Endothelial cell (in vitro differentiated cells): ENCODE data around the gene RERE. TPM values are rescaled to one million over a fixed set of nuclear protein-coding genes. Genes with fewer than 3 reads are reported as not detected.
A peak's percentile ranks its signal among the peaks of the same experiment; 100 is the strongest.
"Not testable (repeated sequence)": the region's sequence is repeated elsewhere in the genome, so short reads cannot be mapped to it uniquely, and the experiment has no call there.

Experiments
- DNase-seq: peaks from one replicate; pipeline ENCODE4 v3.0.0; 2021; ENCODE audit warnings: low spot score
- H3K27ac Mint-ChIP-seq: one replicate; pipeline ENCODE4 v1.8.0; 2021; ENCODE audit warnings: mixed read lengths, inconsistent platforms; ENCODE audit not compliant: unreplicated experiment
- H3K27me3 Mint-ChIP-seq: one replicate; pipeline ENCODE4 v1.8.0; 2021; ENCODE audit warnings: mild to moderate bottlenecking, moderate library complexity, mixed read lengths, inconsistent platforms; ENCODE audit not compliant: unreplicated experiment
- H3K36me3 Mint-ChIP-seq: one replicate; pipeline ENCODE4 v1.8.0; 2021; ENCODE audit warnings: mild to moderate bottlenecking, low read depth, mixed read lengths, inconsistent platforms; ENCODE audit not compliant: unreplicated experiment
- H3K4me1 Mint-ChIP-seq: one replicate; pipeline ENCODE4 v1.8.0; 2021; ENCODE audit warnings: mild to moderate bottlenecking, mixed read lengths, inconsistent platforms; ENCODE audit not compliant: unreplicated experiment
- H3K4me3 Mint-ChIP-seq: one replicate; pipeline ENCODE4 v1.8.0; 2021; ENCODE audit warnings: mild to moderate bottlenecking, mixed read lengths, inconsistent platforms; ENCODE audit not compliant: unreplicated experiment
- H3K9me3 Mint-ChIP-seq: one replicate; pipeline ENCODE4 v1.8.0; 2021; ENCODE audit warnings: mixed read lengths, inconsistent platforms; ENCODE audit not compliant: unreplicated experiment
- total RNA-seq: library from RNA; stranded (reverse); fragmentation: NEBNext Ultra II Directional; extraction: Animal tissue kit (Norgen Biotek cat#: 25700); gene quantifications from one replicate; pipeline ENCODE4 v1.2.1, GENCODE V29; 2021; ENCODE audit not compliant: unreplicated experiment
- TF ChIP-seq, protein P1 (sequence below): fragments of 200-600 bp; sonication (generic); IDR thresholded peaks from one replicate; pipeline ENCODE4 v1.5.0; 2021; ENCODE audit warnings: antibody characterized with exemption; ENCODE audit not compliant: unreplicated experiment

The RERE gene
- total RNA-seq, 1 donor from 2014 or later = 115 TPM

DNA sequence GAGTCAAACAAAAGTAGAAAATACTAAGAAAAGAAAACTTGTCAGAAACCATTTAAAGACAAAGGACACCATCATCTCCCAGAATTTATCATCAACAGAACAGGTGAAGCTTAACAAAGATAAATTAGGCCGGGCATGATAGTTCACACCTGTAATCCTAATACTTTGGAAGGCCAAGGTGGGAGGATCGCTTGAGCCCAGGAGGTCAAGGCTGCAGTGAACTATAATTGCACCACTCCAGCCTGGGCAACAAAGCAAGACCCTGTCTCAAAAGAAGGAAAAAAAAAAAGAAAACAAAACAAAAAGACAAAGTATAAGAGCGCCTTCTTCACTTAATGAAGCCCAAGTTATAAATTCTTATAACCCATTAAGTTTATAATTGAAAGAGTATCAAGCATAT lies 25.6 kb downstream of the RERE start:
- Mint-ChIP-seq H3K4me1 (peaks cover 17% of the 10 kb centered on the region), H3K9me3 (no peaks in the 10 kb centered on the region), H3K4me3 (no peak overlapping the region)

DNA sequence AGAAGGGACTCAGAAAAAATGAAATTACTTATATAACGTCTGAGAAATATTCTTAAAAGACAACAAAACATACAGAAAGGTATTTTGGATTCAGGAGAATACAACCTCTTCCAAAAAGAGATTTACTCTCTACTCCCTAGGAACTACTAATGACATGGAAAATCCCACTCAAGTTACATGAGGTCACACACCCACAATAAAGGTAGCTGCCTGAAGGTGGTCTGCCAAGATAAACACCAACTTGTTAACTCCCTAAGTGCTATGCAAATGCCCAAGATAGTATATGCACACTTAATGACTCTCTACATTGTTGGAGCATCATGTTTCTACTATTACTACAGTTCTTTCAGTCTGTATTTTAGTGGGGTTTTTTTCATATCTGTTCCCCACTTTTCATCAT lies 26.5 kb downstream of the RERE start:
- H3K9me3 Mint-ChIP-seq = no peaks in the 10 kb centered on the region
- TF ChIP-seq, protein P1, sequence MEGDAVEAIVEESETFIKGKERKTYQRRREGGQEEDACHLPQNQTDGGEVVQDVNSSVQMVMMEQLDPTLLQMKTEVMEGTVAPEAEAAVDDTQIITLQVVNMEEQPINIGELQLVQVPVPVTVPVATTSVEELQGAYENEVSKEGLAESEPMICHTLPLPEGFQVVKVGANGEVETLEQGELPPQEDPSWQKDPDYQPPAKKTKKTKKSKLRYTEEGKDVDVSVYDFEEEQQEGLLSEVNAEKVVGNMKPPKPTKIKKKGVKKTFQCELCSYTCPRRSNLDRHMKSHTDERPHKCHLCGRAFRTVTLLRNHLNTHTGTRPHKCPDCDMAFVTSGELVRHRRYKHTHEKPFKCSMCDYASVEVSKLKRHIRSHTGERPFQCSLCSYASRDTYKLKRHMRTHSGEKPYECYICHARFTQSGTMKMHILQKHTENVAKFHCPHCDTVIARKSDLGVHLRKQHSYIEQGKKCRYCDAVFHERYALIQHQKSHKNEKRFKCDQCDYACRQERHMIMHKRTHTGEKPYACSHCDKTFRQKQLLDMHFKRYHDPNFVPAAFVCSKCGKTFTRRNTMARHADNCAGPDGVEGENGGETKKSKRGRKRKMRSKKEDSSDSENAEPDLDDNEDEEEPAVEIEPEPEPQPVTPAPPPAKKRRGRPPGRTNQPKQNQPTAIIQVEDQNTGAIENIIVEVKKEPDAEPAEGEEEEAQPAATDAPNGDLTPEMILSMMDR = no peak
- no peak overlapping the region for H3K4me3 Mint-ChIP-seq
- no peak for DNase-seq
- peaks cover 2% of the 10 kb centered on the region for H3K27me3 Mint-ChIP-seq
- H3K27ac Mint-ChIP-seq = no peak overlapping the region
- H3K36me3 Mint-ChIP-seq = peaks cover 2% of the 10 kb centered on the region
- H3K4me1 Mint-ChIP-seq = peaks cover 10% of the 10 kb centered on the region

More for the DNA sequence above, 25.6 kb downstream of the RERE start:
- no peak for DNase-seq
- TF ChIP-seq, protein P1 = no peak
- Mint-ChIP-seq H3K27me3 (peaks cover 2% of the 10 kb centered on the region), H3K36me3 (peaks cover 2% of the 10 kb centered on the region), H3K27ac (no peak overlapping the region)

DNA sequence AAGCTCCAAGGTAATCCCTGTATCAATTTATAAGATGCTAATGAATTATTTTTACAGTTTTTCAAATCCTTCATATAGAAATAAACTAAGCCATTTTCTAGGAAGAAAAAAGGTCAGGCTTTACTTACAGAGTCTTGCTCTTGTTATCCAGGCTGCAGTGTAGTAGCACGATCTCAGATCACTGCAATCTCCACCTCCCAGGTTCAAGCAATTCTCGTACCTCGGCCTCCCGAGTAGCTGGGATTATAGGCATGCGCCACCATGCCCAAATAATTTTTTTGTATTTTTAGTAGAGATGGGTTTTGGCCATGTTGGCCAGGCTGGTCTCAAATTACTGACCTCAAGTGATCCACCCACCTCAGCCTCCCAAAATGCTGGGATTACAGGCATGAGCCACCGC lies 27.0 kb downstream of the RERE start:
- no peak for DNase-seq
- Mint-ChIP-seq H3K27ac (no peak overlapping the region), H3K4me3 (no peak overlapping the region), H3K27me3 (peaks cover 2% of the 10 kb centered on the region), H3K4me1 (peaks cover 10% of the 10 kb centered on the region), H3K9me3 (no peaks in the 10 kb centered on the region), H3K36me3 (peaks cover 2% of the 10 kb centered on the region)
- TF ChIP-seq, protein P1 = no peak

DNA sequence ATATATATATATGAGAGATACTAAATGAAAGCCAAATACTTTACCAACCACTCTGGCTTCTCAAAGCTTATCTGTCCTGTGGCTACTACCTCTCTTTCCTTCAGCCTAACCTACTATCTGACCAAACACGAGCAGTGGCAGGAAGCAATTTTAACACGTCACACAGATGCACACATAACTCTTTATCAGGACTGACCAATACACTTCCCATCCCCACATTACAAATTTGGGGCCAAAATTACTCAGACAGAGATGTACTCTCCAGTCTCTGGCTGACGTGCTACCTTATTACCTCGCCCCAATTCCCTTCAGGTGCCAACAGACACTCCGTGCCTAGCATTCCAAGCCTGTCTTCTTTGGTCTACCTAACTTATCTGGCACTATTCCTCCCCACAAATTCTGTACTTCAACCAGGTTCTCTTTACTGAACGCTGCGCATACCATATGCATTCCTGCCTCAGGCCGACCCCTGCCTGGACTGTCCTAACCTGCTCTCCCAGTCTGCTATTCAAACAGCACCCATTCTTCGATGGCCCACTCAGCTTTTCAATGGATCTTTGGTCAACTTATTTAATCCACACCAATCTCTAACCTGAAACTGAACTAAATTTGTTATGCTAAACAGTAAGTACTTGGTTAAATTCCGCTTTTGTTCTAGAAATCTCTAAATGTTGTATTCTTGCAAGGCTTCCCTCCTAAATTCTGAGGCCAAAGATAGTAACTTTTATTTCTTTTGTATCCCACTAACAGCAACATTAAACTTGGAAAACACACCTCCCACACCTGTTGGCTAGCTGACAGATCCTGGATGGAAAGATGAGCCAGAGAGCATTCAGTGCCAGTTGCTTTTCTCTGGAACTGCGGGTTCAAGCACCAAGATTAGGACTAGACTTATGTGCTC lies 27.9 kb downstream of the RERE start:
- Mint-ChIP-seq H3K36me3 (peaks cover 2% of the 10 kb centered on the region), H3K27ac (peak overlapping the region; percentile 74), H3K27me3 (peaks cover 2% of the 10 kb centered on the region), H3K4me3 (no peak overlapping the region), H3K4me1 (peaks cover 10% of the 10 kb centered on the region), H3K9me3 (no peaks in the 10 kb centered on the region)
- TF ChIP-seq, protein P1 = no peak
- no peak for DNase-seq

DNA sequence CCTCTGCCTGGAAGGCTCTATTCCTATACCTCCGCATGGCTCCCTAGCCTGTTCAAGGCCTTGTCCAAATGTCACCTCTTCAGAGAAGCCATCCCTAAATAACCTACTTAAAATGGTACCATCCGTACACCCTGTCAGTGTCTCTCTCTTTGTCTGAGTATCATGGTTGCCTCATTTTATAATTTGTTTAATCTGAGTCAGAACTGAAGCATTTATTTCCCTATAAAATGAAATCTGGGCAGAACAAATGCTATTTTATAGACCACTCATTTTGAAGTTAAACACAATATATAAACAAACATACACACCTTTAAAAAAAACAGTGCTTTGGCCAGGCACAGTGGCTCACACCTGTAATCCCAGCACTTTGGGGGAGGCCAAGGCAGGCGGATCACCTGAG lies 30.2 kb downstream of the RERE start:
- H3K4me1 Mint-ChIP-seq = peaks cover 15% of the 10 kb centered on the region
- H3K27me3 Mint-ChIP-seq = peaks cover 2% of the 10 kb centered on the region
- H3K36me3 Mint-ChIP-seq = peaks cover 2% of the 10 kb centered on the region
- no peaks in the 10 kb centered on the region for H3K9me3 Mint-ChIP-seq
- no peak for DNase-seq
- TF ChIP-seq, protein P1 = no peak
- no peak overlapping the region for H3K27ac Mint-ChIP-seq
- H3K4me3 Mint-ChIP-seq = no peak overlapping the region

DNA sequence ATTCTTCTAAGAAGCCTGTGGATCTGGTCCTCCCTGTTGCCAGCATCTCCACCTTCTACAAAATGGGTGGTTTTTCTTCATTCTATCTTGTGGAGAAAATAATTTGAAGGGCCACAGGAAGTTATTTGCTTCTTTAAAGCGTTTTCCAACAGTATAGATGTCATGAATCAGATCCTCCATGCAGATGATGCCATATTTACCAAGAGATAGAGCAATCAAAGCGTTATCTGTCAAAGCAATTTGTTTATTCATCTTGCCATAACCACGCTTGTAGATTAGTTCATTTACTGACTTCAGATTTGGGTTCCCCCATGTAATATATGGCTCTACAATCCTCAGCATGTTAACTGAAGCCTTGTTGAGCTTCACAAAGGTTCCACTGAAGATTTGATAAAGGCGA lies 31.2 kb downstream of the RERE start:
- DNase-seq, H3K4me3 Mint-ChIP-seq, H3K9me3 Mint-ChIP-seq, H3K27me3 Mint-ChIP-seq, H3K36me3 Mint-ChIP-seq, H3K27ac Mint-ChIP-seq: not testable (repeated sequence)
- H3K4me1 Mint-ChIP-seq = peaks cover 22% of the 10 kb centered on the region
